Lung microvascular endothelial cell (primary cell): ENCODE measurements around the gene GOLGA3. TPM values are rescaled to one million over a fixed set of nuclear protein-coding genes. Genes with fewer than 3 reads are reported as not detected.
"Not testable (repeated sequence)": the region's sequence is repeated elsewhere in the genome, so short reads cannot be mapped to it uniquely, and the experiment has no call there.

Experiments used
- DNase-seq, 2 donors: peaks; one replicate each; pipeline versions ENCODE4 v3.0.0 to v3.0.0-alpha.2; 2010; ENCODE audit warnings: low read depth in 2 of 2
- total RNA-seq: library from RNA; depleted of rRNA; stranded (reverse); fragments of >200 nt; gene quantifications from 2 replicates; pipeline ENCODE4 v1.2.1, GENCODE V29; 2014

GOLGA3 gene
- total RNA-seq, 1 donor from 2014 or later: 70.0 TPM

- no peak for DNase-seq
These were observed 46.7 kb downstream of the GOLGA3 start for GRCh38 chr12:132781938-132782337.

- no peak for DNase-seq
These were observed 48.8 kb downstream of the GOLGA3 start for GRCh38 chr12:132779781-132780353.

- DNase-seq: no peak
These were observed 51.1 kb downstream of the GOLGA3 start for GRCh38 chr12:132777614-132778013.

- DNase-seq: no peak
These were observed 51.7 kb downstream of the GOLGA3 start for GRCh38 chr12:132776816-132777568.

GRCh38 chr12:132776230-132776625 is 52.4 kb downstream of the GOLGA3 start:
- not testable (repeated sequence) for DNase-seq

- DNase-seq: no peak
These were observed 53.0 kb downstream of the GOLGA3 start for GRCh38 chr12:132775502-132776229.

- no peak for DNase-seq
These were observed 53.9 kb downstream of the GOLGA3 start for GRCh38 chr12:132774646-132775275.

- DNase-seq: no peak
These were observed 54.5 kb downstream of the GOLGA3 start for GRCh38 chr12:132774159-132774558.

- no peak for DNase-seq
These were observed 55.4 kb downstream of the GOLGA3 start for GRCh38 chr12:132773077-132773955.

- no peak for DNase-seq
These were observed 56.1 kb downstream of the GOLGA3 start for GRCh38 chr12:132772606-132773005.

GRCh38 chr12:132771126-132771838 is 57.4 kb downstream of the GOLGA3 start:
- no peak for DNase-seq

- peak; percentile 51 to 92 for DNase-seq
These were observed 62.1 kb downstream of the GOLGA3 start for GRCh38 chr12:132766380-132767085.

- DNase-seq: no peak
These were observed 63.3 kb downstream of the GOLGA3 start for GRCh38 chr12:132765361-132765760.

GRCh38 chr12:132764231-132764630 is 64.4 kb downstream of the GOLGA3 start:
- DNase-seq: no peak

- DNase-seq: peak; percentile 88 to 94
These were observed 66.6 kb downstream of the GOLGA3 start for GRCh38 chr12:132761921-132762583.

GRCh38 chr12:132761032-132761920 is 67.4 kb downstream of the GOLGA3 start, which contains the start of gene ANKLE2:
Gene ANKLE2 (minus strand): TSS chr12:132761832. CDS start chr12:132761798, 34 bp downstream.
- DNase-seq: peak; percentile 63 to 79

GRCh38 chr12:132759359-132759758 is 69.3 kb downstream of the GOLGA3 start:
- no peak for DNase-seq

- not testable (repeated sequence) for DNase-seq
These were observed 69.8 kb downstream of the GOLGA3 start for GRCh38 chr12:132758825-132759224.
